SU-DHL-6 (cell line): ENCODE measurements around the gene EYS.

Source experiments
- H2AFZ ChIP-seq: fragments of 200-600 bp; sonication (generic); 2 replicates; pipeline ENCODE4 v1.6.1; 2014; ENCODE audit warnings: low read depth, mild to moderate bottlenecking, moderate library complexity, mixed read lengths, antibody characterized with exemption, low read length; ENCODE audit not compliant: severe bottlenecking
- H3F3A ChIP-seq: fragments of 200-600 bp; shearing (Covaris generic); 2 replicates; pipeline ENCODE4 v1.6.0; 2016; ENCODE audit warnings: antibody characterized with exemption, mild to moderate bottlenecking; ENCODE audit not compliant: insufficient read depth
- H3K27ac ChIP-seq: fragments of 200-600 bp; sonication (generic); 2 replicates; pipeline ENCODE4 v1.5.1; 2016; ENCODE audit warnings: low read depth, mild to moderate bottlenecking, low read length, moderate library complexity, mixed read lengths
- H3K27me3 ChIP-seq: fragments of 200-600 bp; sonication (generic), shearing (Covaris generic); 2 replicates; pipeline ENCODE4 v1.6.0; 2014; ENCODE audit warnings: mild to moderate bottlenecking, low read length
- H3K36me3 ChIP-seq: fragments of 200-600 bp; sonication (generic); 2 replicates; pipeline ENCODE4 v1.6.1; 2014; ENCODE audit warnings: mild to moderate bottlenecking, low read length, mixed read lengths
- H3K4me2 ChIP-seq: fragments of 300-600, 200-600 bp; shearing (Covaris generic), sonication (generic); 2 replicates; pipeline ENCODE4 v1.6.0; 2014; ENCODE audit warnings: low read length, low read depth, mild to moderate bottlenecking; ENCODE audit not compliant: poor library complexity, severe bottlenecking
- H3K4me3 ChIP-seq: fragments of 200-600 bp; sonication (generic); 2 replicates; pipeline ENCODE4 v1.5.1; 2014; ENCODE audit warnings: antibody characterized with exemption, low read length, mild to moderate bottlenecking, mixed read lengths; ENCODE audit not compliant: insufficient read depth, poor library complexity, severe bottlenecking
- H3K79me2 ChIP-seq: fragments of 200-600 bp; sonication (generic); 2 replicates; pipeline ENCODE4 v1.6.1; 2014; ENCODE audit warnings: mild to moderate bottlenecking, low read length, moderate library complexity; ENCODE audit not compliant: insufficient read depth
- H3K9ac ChIP-seq: fragments of 200-600 bp; sonication (generic); 2 replicates; pipeline ENCODE4 v1.7.0; 2014; ENCODE audit warnings: mild to moderate bottlenecking, low read length
- H3K9me2 ChIP-seq: fragments of 200-600 bp; sonication (generic); replicated peaks from 2 replicates; pipeline ENCODE4 v1.6.1; 2014; ENCODE audit warnings: low read length; ENCODE audit not compliant: insufficient read depth
- H3K9me3 ChIP-seq: fragments of 200-600 bp; sonication (generic); 2 replicates; pipeline ENCODE4 v1.6.1; 2014; ENCODE audit warnings: low read length, mixed read lengths; ENCODE audit not compliant: insufficient read depth
- H4K20me1 ChIP-seq: fragments of 200-600 bp; sonication (generic); 2 replicates; pipeline ENCODE4 v1.6.1; 2014; ENCODE audit warnings: low read depth, mild to moderate bottlenecking, antibody characterized with exemption, low read length, moderate library complexity, mixed read lengths
- EZH2phosphoT487 ChIP-seq: fragments of 200-600 bp; sonication (generic), shearing (Covaris generic); conservative IDR thresholded peaks from 2 replicates; pipeline ENCODE4 v1.6.1; 2018; ENCODE audit warnings: mild to moderate bottlenecking, antibody characterized with exemption, low read length, moderate library complexity, mixed read lengths
- TF ChIP-seq, protein P1 (sequence below): fragments of 200-600 bp; sonication (generic); IDR thresholded peaks from one replicate; pipeline ENCODE4 v1.5.1; 2017; ENCODE audit warnings: antibody characterized with exemption, mild to moderate bottlenecking, low read length, moderate library complexity; ENCODE audit not compliant: insufficient read depth, poor library complexity, severe bottlenecking

Gene EYS

DNA sequence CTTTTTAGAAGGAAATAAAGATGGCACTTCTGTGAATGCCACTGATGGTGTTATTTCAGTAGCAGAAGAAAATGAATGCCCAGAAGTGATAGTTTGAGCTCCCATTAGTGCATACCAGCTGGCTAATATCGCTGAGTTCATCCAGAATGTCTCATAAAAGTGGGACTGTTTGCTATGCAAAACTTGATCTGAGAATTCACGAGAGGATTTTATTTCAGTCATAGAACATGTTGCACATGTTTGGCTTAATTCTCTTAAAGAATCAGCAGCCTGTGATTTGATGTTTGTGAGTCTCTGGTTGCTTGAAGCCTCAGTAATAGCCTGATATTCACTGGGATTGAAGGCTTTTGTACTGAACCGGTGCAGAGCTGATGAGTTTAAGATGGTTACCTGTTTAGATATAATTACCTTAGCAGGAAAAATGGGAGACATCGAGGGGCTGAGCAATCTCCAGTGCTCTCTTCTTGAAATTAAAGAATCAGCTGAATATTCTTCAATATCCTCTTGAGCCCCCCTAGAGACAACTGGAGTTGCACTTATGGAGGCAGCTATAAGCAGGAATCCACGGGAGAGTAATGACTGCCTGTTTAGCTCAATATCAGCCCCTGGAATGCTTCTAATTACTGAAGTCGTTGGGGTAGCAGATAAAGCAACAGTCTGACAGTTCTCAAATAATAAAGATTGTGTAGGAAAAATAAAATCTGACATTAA lies 1115.9 kb downstream of the EYS start:
- no peaks in the 10 kb centered on the region for H3K9me2 ChIP-seq
- H3K4me2 ChIP-seq = no peak overlapping the region
- H3K79me2 ChIP-seq = no peaks in the 10 kb centered on the region
- H3K36me3 ChIP-seq = 0 out of 2 replicates have a peak, but pooled peaks cover 3% of the 10 kb centered on the region
- H3K9ac ChIP-seq = no peak overlapping the region
- no peaks in the 10 kb centered on the region for H3F3A ChIP-seq
- H3K4me3 ChIP-seq = no peak overlapping the region
- H4K20me1 ChIP-seq = no peaks in the 10 kb centered on the region
- H3K27me3 ChIP-seq = no peaks in the 10 kb centered on the region
- H3K9me3 ChIP-seq = no peaks in the 10 kb centered on the region
- no peak overlapping the region for H2AFZ ChIP-seq
- TF ChIP-seq, protein P1, sequence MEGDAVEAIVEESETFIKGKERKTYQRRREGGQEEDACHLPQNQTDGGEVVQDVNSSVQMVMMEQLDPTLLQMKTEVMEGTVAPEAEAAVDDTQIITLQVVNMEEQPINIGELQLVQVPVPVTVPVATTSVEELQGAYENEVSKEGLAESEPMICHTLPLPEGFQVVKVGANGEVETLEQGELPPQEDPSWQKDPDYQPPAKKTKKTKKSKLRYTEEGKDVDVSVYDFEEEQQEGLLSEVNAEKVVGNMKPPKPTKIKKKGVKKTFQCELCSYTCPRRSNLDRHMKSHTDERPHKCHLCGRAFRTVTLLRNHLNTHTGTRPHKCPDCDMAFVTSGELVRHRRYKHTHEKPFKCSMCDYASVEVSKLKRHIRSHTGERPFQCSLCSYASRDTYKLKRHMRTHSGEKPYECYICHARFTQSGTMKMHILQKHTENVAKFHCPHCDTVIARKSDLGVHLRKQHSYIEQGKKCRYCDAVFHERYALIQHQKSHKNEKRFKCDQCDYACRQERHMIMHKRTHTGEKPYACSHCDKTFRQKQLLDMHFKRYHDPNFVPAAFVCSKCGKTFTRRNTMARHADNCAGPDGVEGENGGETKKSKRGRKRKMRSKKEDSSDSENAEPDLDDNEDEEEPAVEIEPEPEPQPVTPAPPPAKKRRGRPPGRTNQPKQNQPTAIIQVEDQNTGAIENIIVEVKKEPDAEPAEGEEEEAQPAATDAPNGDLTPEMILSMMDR = no peak
- no peak for TF ChIP-seq EZH2phosphoT487
- H3K27ac ChIP-seq = no peak overlapping the region

DNA sequence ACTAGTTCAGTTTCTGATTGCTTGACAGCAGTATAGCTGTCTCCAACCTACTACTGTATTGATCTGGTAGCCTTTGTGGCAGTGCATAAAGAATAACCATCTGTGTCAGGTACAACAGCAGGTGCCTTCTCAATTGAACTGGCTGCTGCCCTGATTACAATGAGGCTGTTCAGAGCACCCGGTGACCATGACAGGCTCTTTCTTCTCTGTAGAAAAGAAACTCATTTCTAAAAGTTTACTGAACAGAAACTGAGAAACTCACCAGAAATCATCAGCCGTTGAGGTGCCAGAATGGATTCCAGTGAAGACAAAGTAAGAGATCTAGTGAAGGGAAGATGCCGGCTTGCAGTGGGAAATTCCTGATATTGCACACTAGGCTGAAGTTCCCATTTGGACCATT lies 1117.1 kb downstream of the EYS start:
- Histone ChIP-seq H4K20me1 (no peaks in the 10 kb centered on the region), H2AFZ (no peak overlapping the region), H3K4me3 (no peak overlapping the region), H3K36me3 (0 out of 2 replicates have a peak, but pooled peaks cover 3% of the 10 kb centered on the region), H3K27ac (no peak overlapping the region), H3K9ac (no peak overlapping the region), H3K79me2 (no peaks in the 10 kb centered on the region), H3K27me3 (no peaks in the 10 kb centered on the region), H3F3A (no peaks in the 10 kb centered on the region), H3K4me2 (no peak overlapping the region), H3K9me3 (no peaks in the 10 kb centered on the region), H3K9me2 (no peaks in the 10 kb centered on the region)
- no peak for TF ChIP-seq EZH2phosphoT487
- TF ChIP-seq, protein P1 = no peak

DNA sequence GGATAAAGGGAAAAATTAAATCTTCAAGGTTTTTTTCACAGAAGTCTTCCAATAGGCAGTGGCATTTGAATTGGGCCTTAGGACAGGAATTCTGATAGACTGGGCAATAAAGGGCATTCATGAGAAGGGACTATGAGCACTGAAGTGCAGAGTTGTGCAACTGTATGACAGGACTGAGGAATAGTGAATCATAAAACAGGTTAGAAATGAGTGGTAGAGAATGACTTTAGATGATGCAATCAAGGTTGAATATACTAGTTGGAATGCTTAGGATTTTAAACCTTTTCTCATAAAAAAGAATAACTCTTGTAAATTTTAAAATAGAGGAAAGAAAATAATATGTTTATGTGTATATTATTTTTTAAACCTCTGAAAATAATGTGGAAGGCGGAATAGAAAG lies 1126.7 kb downstream of the EYS start:
- H3K9me3 ChIP-seq = no peaks in the 10 kb centered on the region
- no peaks in the 10 kb centered on the region for H3K27me3 ChIP-seq
- no peaks in the 10 kb centered on the region for H3K9me2 ChIP-seq
- no peak overlapping the region for H3K9ac ChIP-seq
- no peaks in the 10 kb centered on the region for H3K36me3 ChIP-seq
- TF ChIP-seq, protein P1 = no peak
- no peak for TF ChIP-seq EZH2phosphoT487
- H2AFZ ChIP-seq = no peak overlapping the region
- H3F3A ChIP-seq = no peaks in the 10 kb centered on the region
- no peaks in the 10 kb centered on the region for H3K79me2 ChIP-seq
- no peak overlapping the region for H3K4me2 ChIP-seq
- no peak overlapping the region for H3K4me3 ChIP-seq
- H3K27ac ChIP-seq = no peak overlapping the region
- no peaks in the 10 kb centered on the region for H4K20me1 ChIP-seq
